ENCODE results near the gene PPM1L.

GRCh38 chr3:160781402-160781801, 25.4 kb downstream of the PPM1L start:
- TF ChIP-seq CTCF (conservative IDR thresholded peaks at IDR 0.05; ENCODE audit: low read depth, low read length): no peak
- no peak for TF ChIP-seq EZH2 (IDR thresholded peaks at IDR 0.05; ENCODE audit: borderline replicate concordance, low read depth, low read length, poor library complexity, severe bottlenecking)
